HCT116 (cell line): ENCODE data around the gene BRIP1. TPM values are rescaled to one million over a fixed set of nuclear protein-coding genes. Genes with fewer than 3 reads are reported as not detected.

Experiments used
- ATAC-seq: fragments of 200-7000 bp; cut with Tn5 transposase; 2 replicates; pipeline ENCODE4 v1.9.1; 2020; ENCODE audit warnings: mild to moderate bottlenecking, moderate library complexity
- BruUV-seq: library from RNA; stranded (reverse); fragments of 400-500 nt; replicated peaks from 2 replicates; lab custom pipeline; 2021; lab: Mats Ljungman, UMichigan
- CTCF ChIA-PET: fragments of 300-600 bp; sonication (Branson Sonifier 250); formaldehyde crosslinking; loops from one replicate; lab custom pipeline; 2021; ENCODE audit warnings: antibody characterized with exemption; lab: Charles Lee
- POLR2A ChIA-PET: fragments of 300-600, 350-600 bp; sonication (Branson Sonifier 250); formaldehyde crosslinking; loops from one replicate; lab custom pipeline; 2021; ENCODE audit warnings: antibody characterized with exemption; lab: Charles Lee
- RAD21 ChIA-PET, 2 experiments: fragments of 300-600 bp; sonication (Branson Sonifier 250); formaldehyde crosslinking; loops; one replicate each; lab custom pipeline; 2023; ENCODE audit warnings: low total read pairs in 2 of 2; ENCODE audit not compliant: uncharacterized antibody in 2 of 2, unreplicated experiment in 2 of 2, low non-redundant PET in 1 of 2; lab: Charles Lee
- DNase-seq: peaks from one replicate; pipeline ENCODE4 v3.0.0-alpha.2; 2010; ENCODE audit warnings: low read depth, low spot score
- H2AFZ ChIP-seq: fragments of 200-600 bp; shearing (Covaris generic), sonication (generic); 2 replicates; pipeline ENCODE4 v1.6.1; 2017; ENCODE audit warnings: low read depth, mixed run types, mixed read lengths, antibody characterized with exemption, low read length; ENCODE audit not compliant: poor library complexity, severe bottlenecking
- H3K27ac ChIP-seq: 2 replicates; pipeline ENCODE4 v1.5.1; 2012; ENCODE audit warnings: low read depth, low read length
- H3K27me3 ChIP-seq: fragments of 200-600 bp; sonication (generic); 2 replicates; pipeline ENCODE4 v1.6.1; 2016; ENCODE audit warnings: mixed run types, low read length, mixed read lengths; ENCODE audit not compliant: insufficient read depth
- H3K36me3 ChIP-seq, 2 experiments: fragments of 200-500 bp in 1 of 2; fragments of 200-600 bp in 1 of 2; sonication (Bioruptor generic) in 1 of 2; sonication (generic) in 1 of 2; 2 replicates each; pipeline versions ENCODE4 v1.5.1 to v1.6.1; 2014 to 2016; ENCODE audit warnings: low read length in 2 of 2, inconsistent platforms in 1 of 2, mixed read lengths in 1 of 2, mixed run types in 1 of 2; ENCODE audit not compliant: insufficient read depth in 2 of 2, control insufficient read depth in 1 of 2
- H3K4me1 ChIP-seq, 2 experiments: fragments of 200-600 bp in 1 of 2; sonication (generic) in 1 of 2; 2 replicates each; pipeline versions ENCODE4 v1.5.1 to v1.6.1; 2012 to 2017; ENCODE audit warnings: low read length in 2 of 2, inconsistent platforms in 1 of 2, mild to moderate bottlenecking in 1 of 2, mixed read lengths in 1 of 2, mixed run types in 1 of 2, moderate library complexity in 1 of 2; ENCODE audit not compliant: insufficient read depth in 2 of 2, control insufficient read depth in 1 of 2
- H3K4me2 ChIP-seq: fragments of 200-600 bp; sonication (generic); 2 replicates; pipeline ENCODE4 v1.6.1; 2017; ENCODE audit warnings: mixed run types, low read length, mixed read lengths
- H3K4me3 ChIP-seq, 2 experiments: fragments of 200-600 bp in 1 of 2; sonication (generic) in 1 of 2; replicated peaks in 1 of 2; 2 replicates each; pipeline ENCODE4 v1.5.1; 2011 to 2016; ENCODE audit warnings: low read length in 2 of 2, control low read depth in 1 of 2, low read depth in 1 of 2, mild to moderate bottlenecking in 1 of 2, mixed read lengths in 1 of 2, mixed run types in 1 of 2
- H3K79me2 ChIP-seq: fragments of 200-600 bp; sonication (generic); 2 replicates; pipeline ENCODE4 v1.6.1; 2017; ENCODE audit warnings: mild to moderate bottlenecking, mixed run types, low read length, moderate library complexity, mixed read lengths; ENCODE audit not compliant: insufficient read depth
- H3K9ac ChIP-seq: fragments of 200-600 bp; sonication (generic); 2 replicates; pipeline ENCODE4 v1.6.1; 2016; ENCODE audit warnings: low read length, mixed read lengths
- H3K9me2 ChIP-seq: fragments of 200-600 bp; sonication (generic), shearing (Covaris generic); 2 replicates; pipeline ENCODE4 v1.6.1; 2017; ENCODE audit warnings: mixed run types, mild to moderate bottlenecking, moderate library complexity; ENCODE audit not compliant: insufficient read depth
- H3K9me3 ChIP-seq, 2 experiments: fragments of 200-500 bp in 1 of 2; fragments of 200-600 bp in 1 of 2; sonication (Bioruptor generic) in 1 of 2; sonication (generic) in 1 of 2; 2 replicates each; pipeline ENCODE4 v1.6.1; 2014 to 2017; ENCODE audit warnings: low read length in 2 of 2, mixed read lengths in 2 of 2, inconsistent platforms in 1 of 2, low read depth in 1 of 2, mild to moderate bottlenecking in 1 of 2, mixed run types in 1 of 2, moderate library complexity in 1 of 2; ENCODE audit not compliant: control insufficient read depth in 1 of 2, insufficient read depth in 1 of 2
- H4K20me1 ChIP-seq: fragments of 200-600 bp; sonication (generic), shearing (Covaris generic); 2 replicates; pipeline ENCODE4 v1.6.1; 2017; ENCODE audit warnings: mixed run types, mild to moderate bottlenecking, moderate library complexity; ENCODE audit not compliant: insufficient read depth
- EZH2phosphoT487 ChIP-seq: fragments of 200-600 bp; IDR thresholded peaks from 2 replicates; pipeline ENCODE4 v1.6.1; 2018; ENCODE audit warnings: antibody characterized with exemption, borderline replicate concordance
- FOSL1 ChIP-seq: IDR thresholded peaks from 2 replicates; pipeline ENCODE4 v1.6.1; 2012; ENCODE audit warnings: low read depth
- MAX ChIP-seq: IDR thresholded peaks from 2 replicates; pipeline ENCODE4 v1.6.1; 2012
- SIN3A ChIP-seq: IDR thresholded peaks from 2 replicates; pipeline ENCODE4 v1.6.1; 2012; ENCODE audit warnings: low read depth
- TCF7L2 ChIP-seq: IDR thresholded peaks from 2 replicates; pipeline ENCODE4 v1.7.0; 2011; ENCODE audit warnings: borderline replicate concordance, inconsistent platforms; ENCODE audit not compliant: insufficient read depth, insufficient read length; ENCODE audit errors: extremely low read depth
- YY1 ChIP-seq: IDR thresholded peaks from 2 replicates; pipeline ENCODE4 v1.6.1; 2011; ENCODE audit warnings: low read length, low read depth, moderate library complexity, mild to moderate bottlenecking; ENCODE audit not compliant: insufficient replicate concordance; ENCODE audit errors: extremely low read depth
- ZNF274 ChIP-seq: fragments of 200-500 bp; sonication (Bioruptor generic); IDR thresholded peaks from 2 replicates; pipeline ENCODE4 v1.6.1; 2014; ENCODE audit warnings: mild to moderate bottlenecking, low read depth, low read length, inconsistent platforms
- intact Hi-C: fragments of 100-400 bp; cut with micrococcal nuclease; formaldehyde crosslinking; loops from 2 replicates; pipeline ENCODE4 v1.10.0; 2022
- total RNA-seq: library from RNA; stranded (reverse); gene quantifications from one replicate; pipeline ENCODE4 v1.2.1, GENCODE V29; 2021; ENCODE audit not compliant: unreplicated experiment

The BRIP1 gene
- total RNA-seq, 1 experiment from 2014 or later, result 22.2 TPM

- intact Hi-C loops, result no loop called here
Observed at GRCh38 chr17:61867033-61867432, 3.7 kb upstream of the BRIP1 start.

GRCh38 chr17:61863801-61864126, 436 bp upstream of the BRIP1 start:
- peaks cover 13 to 20% of the 10 kb centered on the region in 2 experiments; a peak in 3 of 4 replicates for H3K4me1 ChIP-seq
- intact Hi-C loops, result loop anchor here (1.0 to 2.0 kb wide), 2 partner anchors 203 to 246 kb away; no protein-coding TSS in a partner anchor
- POLR2A ChIA-PET, result interaction anchor here (0.6 to 1.6 kb wide), 5 partner anchors 9 to 269 kb away, joined by 3 to 5 read pairs (median 3); no protein-coding TSS in a partner anchor
- TF ChIP-seq ZNF274, result no peak
- TF ChIP-seq TCF7L2, result no peak
- TF ChIP-seq SIN3A, result no peak
- no peak for TF ChIP-seq MAX
- TF ChIP-seq YY1, result no peak
- no peaks in the 10 kb centered on the region for H3K27me3 ChIP-seq
- H3K9me3 ChIP-seq, result no peaks in the 10 kb centered on the region
- H3K9me2 ChIP-seq, result no peaks in the 10 kb centered on the region
- H3K27ac ChIP-seq, result peak overlapping the region; percentile 7; the same call in 1 of the 2 replicates
- H4K20me1 ChIP-seq, result no peaks in the 10 kb centered on the region
- H3K4me3 ChIP-seq, result peak overlapping the region; percentile 82 to 83
- H3K4me2 ChIP-seq, result peak overlapping the region; percentile 76
- H3K79me2 ChIP-seq, result peaks cover 23% of the 10 kb centered on the region
- TSS peak; percentile 98 for BruUV-seq
- H3K36me3 ChIP-seq, result peaks cover 12 to 15% of the 10 kb centered on the region in 2 experiments
- CTCF ChIA-PET, result interaction anchor here (1.6 to 3.0 kb wide), 2 partner anchors 16 to 246 kb away, joined by 3 to 11 read pairs; no protein-coding TSS in a partner anchor
- H2AFZ ChIP-seq, result peak overlapping the region; percentile 81
- DNase-seq (no peak), ATAC-seq (peak; percentile 18)
- peak overlapping the region; percentile 91 for H3K9ac ChIP-seq
- RAD21 ChIA-PET, result interaction anchor here (0.6 to 1.8 kb wide), 5 partner anchors 202 to 246 kb away, joined by 3 to 8 read pairs (median 3); no protein-coding TSS in a partner anchor

More at GRCh38 chr17:61867033-61867432, 3.7 kb upstream of the BRIP1 start:
- H3K27ac ChIP-seq, result no peak overlapping the region
- H4K20me1 ChIP-seq, result no peaks in the 10 kb centered on the region
- no peak for DNase-seq
- ChIA-PET CTCF (no interaction called here), RAD21 (no interaction called here), POLR2A (no interaction called here)
- no peaks in the 10 kb centered on the region for H3K9me2 ChIP-seq
- no peaks in the 10 kb centered on the region for H3K27me3 ChIP-seq
- H3K9ac ChIP-seq, result no peak overlapping the region
- peaks cover 11% of the 10 kb centered on the region for H3K79me2 ChIP-seq
- no peaks in the 10 kb centered on the region for H3K9me3 ChIP-seq
- H2AFZ ChIP-seq, result no peak overlapping the region
- peaks cover 10 to 15% of the 10 kb centered on the region in 2 experiments; a peak in 3 of 4 replicates for H3K4me1 ChIP-seq
- H3K4me3 ChIP-seq, result no peak overlapping the region
- BruUV-seq, result no TSS peak
- TF ChIP-seq FOSL1, result 0 out of 2 replicates have a peak, but pooled peaks have one; percentile 3
- no peak for TF ChIP-seq EZH2phosphoT487
- H3K36me3 ChIP-seq, result peaks cover 18 to 33% of the 10 kb centered on the region in 2 experiments
- ATAC-seq, result no peak
- no peak overlapping the region for H3K4me2 ChIP-seq
